Measurements from ENCODE around the gene CKS1B.

DNA sequence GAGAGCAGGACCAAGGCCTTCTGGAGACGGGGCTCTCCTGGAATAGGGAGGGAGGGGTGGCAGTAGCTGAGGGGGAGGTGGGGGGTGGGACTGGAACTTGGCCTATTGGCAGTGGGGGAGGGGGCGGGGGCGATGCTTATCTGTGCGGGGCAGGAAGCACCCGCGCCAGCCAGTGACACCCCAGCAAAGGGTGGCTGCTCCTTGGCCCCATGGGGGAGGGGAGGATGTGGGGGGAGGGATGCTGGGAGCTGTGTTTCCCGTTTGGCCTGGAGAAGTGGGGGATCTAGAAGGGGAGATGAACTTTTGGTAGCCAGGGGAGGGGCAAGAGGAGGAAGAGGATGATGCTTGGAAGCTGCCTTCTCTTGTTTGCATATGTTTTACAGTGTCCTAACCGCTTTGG is 39.2 kb downstream of the CKS1B start:
- no peak for TF ChIP-seq PPARA (CRISPR knock-in tag; IDR thresholded peaks at IDR 0.05; ENCODE audit: borderline replicate concordance)
- TF ChIP-seq SNAI2 (CRISPR knock-in tag; IDR thresholded peaks at IDR 0.05) = no peak
- TF ChIP-seq ZFP3 (CRISPR knock-in tag; IDR thresholded peaks at IDR 0.05) = no peak
- TF ChIP-seq ARNTL (CRISPR knock-in tag; IDR thresholded peaks at IDR 0.05; ENCODE audit: borderline replicate concordance, low read depth) = no peak
- TF ChIP-seq, protein P1, sequence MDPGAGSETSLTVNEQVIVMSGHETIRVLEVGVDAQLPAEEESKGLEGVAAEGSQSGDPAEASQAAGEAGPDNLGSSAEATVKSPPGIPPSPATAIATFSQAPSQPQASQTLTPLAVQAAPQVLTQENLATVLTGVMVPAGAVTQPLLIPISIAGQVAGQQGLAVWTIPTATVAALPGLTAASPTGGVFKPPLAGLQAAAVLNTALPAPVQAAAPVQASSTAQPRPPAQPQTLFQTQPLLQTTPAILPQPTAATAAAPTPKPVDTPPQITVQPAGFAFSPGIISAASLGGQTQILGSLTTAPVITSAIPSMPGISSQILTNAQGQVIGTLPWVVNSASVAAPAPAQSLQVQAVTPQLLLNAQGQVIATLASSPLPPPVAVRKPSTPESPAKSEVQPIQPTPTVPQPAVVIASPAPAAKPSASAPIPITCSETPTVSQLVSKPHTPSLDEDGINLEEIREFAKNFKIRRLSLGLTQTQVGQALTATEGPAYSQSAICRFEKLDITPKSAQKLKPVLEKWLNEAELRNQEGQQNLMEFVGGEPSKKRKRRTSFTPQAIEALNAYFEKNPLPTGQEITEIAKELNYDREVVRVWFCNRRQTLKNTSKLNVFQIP (CRISPR knock-in tag; IDR thresholded peaks at IDR 0.05; ENCODE audit: borderline replicate concordance, low read depth) = no peak
- TF ChIP-seq, protein P2, sequence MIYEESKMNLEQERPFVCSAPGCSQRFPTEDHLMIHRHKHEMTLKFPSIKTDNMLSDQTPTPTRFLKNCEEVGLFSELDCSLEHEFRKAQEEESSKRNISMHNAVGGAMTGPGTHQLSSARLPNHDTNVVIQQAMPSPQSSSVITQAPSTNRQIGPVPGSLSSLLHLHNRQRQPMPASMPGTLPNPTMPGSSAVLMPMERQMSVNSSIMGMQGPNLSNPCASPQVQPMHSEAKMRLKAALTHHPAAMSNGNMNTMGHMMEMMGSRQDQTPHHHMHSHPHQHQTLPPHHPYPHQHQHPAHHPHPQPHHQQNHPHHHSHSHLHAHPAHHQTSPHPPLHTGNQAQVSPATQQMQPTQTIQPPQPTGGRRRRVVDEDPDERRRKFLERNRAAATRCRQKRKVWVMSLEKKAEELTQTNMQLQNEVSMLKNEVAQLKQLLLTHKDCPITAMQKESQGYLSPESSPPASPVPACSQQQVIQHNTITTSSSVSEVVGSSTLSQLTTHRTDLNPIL (CRISPR knock-in tag; IDR thresholded peaks at IDR 0.05; ENCODE audit: low read depth) = no peak
- TF ChIP-seq, protein P3, sequence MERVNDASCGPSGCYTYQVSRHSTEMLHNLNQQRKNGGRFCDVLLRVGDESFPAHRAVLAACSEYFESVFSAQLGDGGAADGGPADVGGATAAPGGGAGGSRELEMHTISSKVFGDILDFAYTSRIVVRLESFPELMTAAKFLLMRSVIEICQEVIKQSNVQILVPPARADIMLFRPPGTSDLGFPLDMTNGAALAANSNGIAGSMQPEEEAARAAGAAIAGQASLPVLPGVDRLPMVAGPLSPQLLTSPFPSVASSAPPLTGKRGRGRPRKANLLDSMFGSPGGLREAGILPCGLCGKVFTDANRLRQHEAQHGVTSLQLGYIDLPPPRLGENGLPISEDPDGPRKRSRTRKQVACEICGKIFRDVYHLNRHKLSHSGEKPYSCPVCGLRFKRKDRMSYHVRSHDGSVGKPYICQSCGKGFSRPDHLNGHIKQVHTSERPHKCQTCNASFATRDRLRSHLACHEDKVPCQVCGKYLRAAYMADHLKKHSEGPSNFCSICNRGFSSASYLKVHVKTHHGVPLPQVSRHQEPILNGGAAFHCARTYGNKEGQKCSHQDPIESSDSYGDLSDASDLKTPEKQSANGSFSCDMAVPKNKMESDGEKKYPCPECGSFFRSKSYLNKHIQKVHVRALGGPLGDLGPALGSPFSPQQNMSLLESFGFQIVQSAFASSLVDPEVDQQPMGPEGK (CRISPR knock-in tag; IDR thresholded peaks at IDR 0.05; ENCODE audit: borderline replicate concordance) = no peak
- TF ChIP-seq ZFP30 (CRISPR knock-in tag; IDR thresholded peaks at IDR 0.05) = no peak
- TF ChIP-seq GLIS3 (CRISPR knock-in tag; IDR thresholded peaks at IDR 0.05) = no peak
- no peak for TF ChIP-seq ZNF70 (CRISPR knock-in tag; IDR thresholded peaks at IDR 0.05)
- TF ChIP-seq BACH2 (CRISPR knock-in tag; IDR thresholded peaks at IDR 0.05; ENCODE audit: borderline replicate concordance) = no peak
